Endothelial cell of umbilical vein (primary cell): ENCODE results near the gene CARHSP1. TPM values are rescaled to one million over a fixed set of nuclear protein-coding genes. Genes with fewer than 3 reads are reported as not detected.

Experiments
- BruUV-seq: library from RNA; stranded (reverse); fragments of 400-500 nt; replicated peaks from 2 replicates; lab custom pipeline; 2021; lab: Mats Ljungman, UMichigan
- CTCF ChIA-PET: fragments of 300-600, 350-600 bp; sonication (Branson Sonifier 250); formaldehyde crosslinking; loops from one replicate; lab custom pipeline; 2021; ENCODE audit warnings: antibody characterized with exemption, inconsistent platforms; lab: Charles Lee
- POLR2A ChIA-PET: fragments of 300-600, 350-600 bp; sonication (Branson Sonifier 250); formaldehyde crosslinking; loops from one replicate; lab custom pipeline; 2021; ENCODE audit warnings: antibody characterized with exemption, inconsistent platforms; lab: Charles Lee
- DNase-seq: peaks from one replicate; pipeline ENCODE4 v3.0.0-alpha.2; 2011; ENCODE audit warnings: low read depth, low spot score
- FAIRE-seq: peaks from 2 replicates; lab custom pipeline; 2011; peaks lifted over from hg19 to GRCh38; lab: Jason Lieb, UNC
- H2AFZ ChIP-seq: 2 replicates; pipeline ENCODE4 v1.6.0; 2012; ENCODE audit warnings: low read depth, low read length, control low read depth, inconsistent platforms
- H3K27ac ChIP-seq: 2 replicates; pipeline ENCODE4 v1.5.1; 2011; ENCODE audit warnings: low read depth, mild to moderate bottlenecking, control low read depth, low read length, moderate library complexity; ENCODE audit not compliant: insufficient read depth
- H3K27me3 ChIP-seq, 2 experiments: 2 replicates each; pipeline versions ENCODE4 v1.6.0 to v1.6.1; 2011; ENCODE audit warnings: low read length in 2 of 2, mixed read lengths in 1 of 2; ENCODE audit not compliant: control insufficient read depth in 2 of 2, insufficient read depth in 2 of 2
- H3K36me3 ChIP-seq, 2 experiments: 2 replicates in 1 of 2; 3 replicates in 1 of 2; pipeline ENCODE4 v1.5.1; 2011; ENCODE audit warnings: low read length in 2 of 2, mild to moderate bottlenecking in 1 of 2, moderate library complexity in 1 of 2; ENCODE audit not compliant: control insufficient read depth in 2 of 2, insufficient read depth in 2 of 2; ENCODE audit errors: extremely low read depth in 1 of 2
- H3K4me1 ChIP-seq: 3 replicates; pipeline ENCODE4 v1.5.1; 2011; ENCODE audit warnings: mild to moderate bottlenecking, low read length; ENCODE audit not compliant: control insufficient read depth, insufficient read depth; ENCODE audit errors: extremely low read depth
- H3K4me2 ChIP-seq: 2 replicates; pipeline ENCODE4 v1.6.1; 2011; ENCODE audit warnings: low read length, control low read depth, mixed read lengths; ENCODE audit not compliant: insufficient read depth
- H3K4me3 ChIP-seq, 3 experiments: fragments of 200-600 bp in 1 of 3; sonication (generic), shearing (Covaris generic) in 1 of 3; replicated peaks in 1 of 3; 2 replicates each; pipeline ENCODE4 v1.5.1; 2011 to 2016; ENCODE audit warnings: control low read depth in 3 of 3, low read length in 3 of 3, mild to moderate bottlenecking in 2 of 3, inconsistent platforms in 1 of 3, low read depth in 1 of 3, moderate library complexity in 1 of 3; ENCODE audit not compliant: insufficient read depth in 1 of 3
- H3K79me2 ChIP-seq: 2 replicates; pipeline ENCODE4 v1.6.0; 2012; ENCODE audit warnings: low read length, inconsistent platforms; ENCODE audit not compliant: control insufficient read depth, insufficient read depth
- H3K9ac ChIP-seq: replicated peaks from 2 replicates; pipeline ENCODE3; 2011; ENCODE audit warnings: low read length, control low read depth; ENCODE audit not compliant: insufficient read depth; ENCODE audit errors: extremely low read depth
- H3K9me1 ChIP-seq: replicated peaks from 3 replicates; pipeline ENCODE4 v1.6.0; 2011; ENCODE audit warnings: mild to moderate bottlenecking, low read length; ENCODE audit not compliant: control insufficient read depth, insufficient read depth; ENCODE audit errors: extremely low read depth
- H3K9me3 ChIP-seq: replicated peaks from 2 replicates; pipeline ENCODE4 v1.5.1; 2012; ENCODE audit warnings: low read length, inconsistent platforms; ENCODE audit not compliant: control insufficient read depth, insufficient read depth
- H4K20me1 ChIP-seq: replicated peaks from 2 replicates; pipeline ENCODE3; 2011; ENCODE audit warnings: mild to moderate bottlenecking, low read length; ENCODE audit not compliant: control insufficient read depth, insufficient read depth; ENCODE audit errors: extremely low read depth
- CTCF ChIP-seq, 2 donors: IDR thresholded peaks; 1 replicate in 1 of 2; 2 replicates in 1 of 2; pipeline ENCODE4 v1.5.1; 2011; ENCODE audit warnings: low read length in 2 of 2, mild to moderate bottlenecking in 2 of 2, moderate library complexity in 2 of 2, control low read depth in 1 of 2, inconsistent platforms in 1 of 2, low read depth in 1 of 2; ENCODE audit not compliant: insufficient read depth in 1 of 2; ENCODE audit errors: extremely low read depth in 1 of 2
- FOS ChIP-seq: IDR thresholded peaks from 2 replicates; pipeline ENCODE4 v1.6.1; 2011; ENCODE audit warnings: mild to moderate bottlenecking, low read length, moderate library complexity, borderline replicate concordance; ENCODE audit not compliant: insufficient read depth
- GATA2 ChIP-seq: IDR thresholded peaks from 2 replicates; pipeline ENCODE4 v1.7.0; 2011; ENCODE audit warnings: low read depth, mild to moderate bottlenecking, moderate library complexity, mixed read lengths, low read length; ENCODE audit not compliant: insufficient read length, insufficient read depth
- JUN ChIP-seq: IDR thresholded peaks from 2 replicates; pipeline ENCODE4 v1.6.1; 2011; ENCODE audit warnings: borderline replicate concordance, low read depth; ENCODE audit not compliant: insufficient read length, insufficient read depth
- MAX ChIP-seq: IDR thresholded peaks from 2 replicates; pipeline ENCODE4 v1.6.1; 2011; ENCODE audit not compliant: insufficient read depth, insufficient read length
- MYC ChIP-seq: IDR thresholded peaks from one replicate; pipeline ENCODE4 v1.6.1; 2011; ENCODE audit warnings: mild to moderate bottlenecking, low read depth, low read length
- POLR2A ChIP-seq: IDR thresholded peaks from 2 replicates; pipeline ENCODE4 v1.6.1; 2012; ENCODE audit warnings: low read depth, mild to moderate bottlenecking, control low read depth, low read length
- POLR2AphosphoS5 ChIP-seq: IDR thresholded peaks from 2 replicates; pipeline ENCODE4 v1.6.1; 2012; ENCODE audit warnings: low read depth, mild to moderate bottlenecking, control low read depth, low read length, moderate library complexity; ENCODE audit not compliant: insufficient read depth
- dilution Hi-C: fragments of 300-500 bp; cut with MboI; formaldehyde crosslinking; loops from one replicate; pipeline ENCODE4 v1.15.0; 2019; ENCODE audit warnings: low sequenced_read_pairs; ENCODE audit not compliant: extremely low pct_ligation_motif_present
- intact Hi-C: fragments of 100-400 bp; cut with micrococcal nuclease; formaldehyde crosslinking; loops from one replicate; pipeline ENCODE4 v1.10.0; 2022
- polyA plus RNA-seq, 4 experiments: library from polyadenylated mRNA; depleted of rRNA in 3 of 4; stranded (reverse) in 3 of 4; unstranded in 1 of 4; fragments of >200 nt; gene quantifications; 2 replicates each; pipeline versions ENCODE4 v1.2.1 to v1.2.3, GENCODE V29; 2011 to 2012; ENCODE audit warnings: missing spikeins in 1 of 4
- total RNA-seq: library from RNA; stranded (reverse); gene quantifications from 2 replicates; pipeline ENCODE4 v1.2.3, GENCODE V29; 2021

CARHSP1 gene
- total and polyA plus RNA-seq, 2 donors (not counting 3 experiments of a cell fraction or from before 2014, with no cell fraction given) = 64.9 to 72.5 TPM

- no peak for DNase-seq
- intact Hi-C loops (no loop called here), dilution Hi-C loops (no loop called here)
- CTCF ChIA-PET = no interaction called here
- no peaks in the 10 kb centered on the region for H3K27me3 ChIP-seq
- TF ChIP-seq JUN (no peak), POLR2A (no peak), GATA2 (no peak), FOS (no peak), POLR2AphosphoS5 (no peak), MAX (no peak), MYC (no peak), CTCF (IDR thresholded peaks at IDR 0.05; ENCODE audit: extremely low read depth in 1 of 2, insufficient read depth in 1 of 2, low read depth in 1 of 2, low read length in 2 of 2) (no peak)
- no TSS peak for BruUV-seq
- no peak overlapping the region for H3K9ac ChIP-seq
- H3K4me2 ChIP-seq = no peak overlapping the region
- H3K27ac ChIP-seq = no peak overlapping the region
- H4K20me1 ChIP-seq = no peaks in the 10 kb centered on the region
- peaks cover 45 to 57% of the 10 kb centered on the region in 2 experiments for H3K36me3 ChIP-seq
- H3K9me3 ChIP-seq = no peaks in the 10 kb centered on the region
- no peak overlapping the region for H3K4me3 ChIP-seq
- no peak overlapping the region for H2AFZ ChIP-seq
- H3K79me2 ChIP-seq = peaks cover 3% of the 10 kb centered on the region
- no peaks in the 10 kb centered on the region for H3K4me1 ChIP-seq
- no peak for FAIRE-seq
- POLR2A ChIA-PET = no interaction called here
- no peaks in the 10 kb centered on the region for H3K9me1 ChIP-seq
These were observed 34.2 kb upstream of the CARHSP1 start for GRCh38 chr16:8903004-8903403.
